Osteoblast (primary cell): ENCODE data around the gene SSTR1. TPM values are rescaled to one million over a fixed set of nuclear protein-coding genes. Genes with fewer than 3 reads are reported as not detected.

ENCODE experiments used
- DNase-seq: peaks from one replicate; pipeline ENCODE4 v3.0.0; 2011; ENCODE audit warnings: low spot score, mixed read lengths; ENCODE audit not compliant: insufficient read length; ENCODE audit errors: missing footprints
- H2AFZ ChIP-seq: 2 replicates; pipeline ENCODE4 v1.6.0; 2011; ENCODE audit warnings: mild to moderate bottlenecking, low read length
- H3K27ac ChIP-seq: 2 replicates; pipeline ENCODE4 v1.5.1; 2011; ENCODE audit warnings: mild to moderate bottlenecking, low read depth, low read length, moderate library complexity
- H3K27me3 ChIP-seq: 2 replicates; pipeline ENCODE4 v1.6.0; 2012; ENCODE audit warnings: mild to moderate bottlenecking, control low read depth, inconsistent platforms, low read length, moderate library complexity; ENCODE audit not compliant: insufficient read depth
- H3K36me3 ChIP-seq: 2 replicates; pipeline ENCODE4 v1.5.1; 2011; ENCODE audit warnings: mild to moderate bottlenecking, low read length, control low read depth, moderate library complexity; ENCODE audit not compliant: insufficient read depth
- H3K4me1 ChIP-seq: 2 replicates; pipeline ENCODE4 v1.5.1; 2011; ENCODE audit warnings: mild to moderate bottlenecking, low read length, control low read depth, moderate library complexity; ENCODE audit not compliant: insufficient read depth
- H3K4me2 ChIP-seq: 2 replicates; pipeline ENCODE4 v1.6.0; 2011; ENCODE audit warnings: mild to moderate bottlenecking, low read length; ENCODE audit not compliant: insufficient read depth
- H3K4me3 ChIP-seq: fragments of 200-600 bp; sonication (generic); 3 replicates; pipeline ENCODE4 v1.5.1; 2012; ENCODE audit warnings: mild to moderate bottlenecking, low read length, inconsistent platforms; ENCODE audit not compliant: insufficient read depth
- H3K79me2 ChIP-seq: 2 replicates; pipeline ENCODE4 v1.6.0; 2012; ENCODE audit warnings: mild to moderate bottlenecking, low read length, control low read depth, inconsistent platforms; ENCODE audit not compliant: insufficient read depth
- H3K9me3 ChIP-seq: 2 replicates; pipeline ENCODE4 v1.5.1; 2011; ENCODE audit warnings: low read depth, low read length, control low read depth
- H4K20me1 ChIP-seq: 2 replicates; pipeline ENCODE4 v1.6.0; 2012; ENCODE audit warnings: mild to moderate bottlenecking, low read length, control low read depth; ENCODE audit not compliant: insufficient read depth
- total RNA-seq: library from RNA; depleted of rRNA; stranded (reverse); fragments of >200 nt; gene quantifications from 2 replicates; pipeline ENCODE4 v1.2.3, GENCODE V29; 2012
- TF ChIP-seq, protein P1 (sequence below): IDR thresholded peaks from 2 replicates; pipeline ENCODE4 v1.5.1; 2011; ENCODE audit warnings: mild to moderate bottlenecking, low read depth, low read length, moderate library complexity; ENCODE audit errors: extremely low read depth

The SSTR1 gene
- total RNA-seq, 1 donor: under 0.01 TPM

DNA sequence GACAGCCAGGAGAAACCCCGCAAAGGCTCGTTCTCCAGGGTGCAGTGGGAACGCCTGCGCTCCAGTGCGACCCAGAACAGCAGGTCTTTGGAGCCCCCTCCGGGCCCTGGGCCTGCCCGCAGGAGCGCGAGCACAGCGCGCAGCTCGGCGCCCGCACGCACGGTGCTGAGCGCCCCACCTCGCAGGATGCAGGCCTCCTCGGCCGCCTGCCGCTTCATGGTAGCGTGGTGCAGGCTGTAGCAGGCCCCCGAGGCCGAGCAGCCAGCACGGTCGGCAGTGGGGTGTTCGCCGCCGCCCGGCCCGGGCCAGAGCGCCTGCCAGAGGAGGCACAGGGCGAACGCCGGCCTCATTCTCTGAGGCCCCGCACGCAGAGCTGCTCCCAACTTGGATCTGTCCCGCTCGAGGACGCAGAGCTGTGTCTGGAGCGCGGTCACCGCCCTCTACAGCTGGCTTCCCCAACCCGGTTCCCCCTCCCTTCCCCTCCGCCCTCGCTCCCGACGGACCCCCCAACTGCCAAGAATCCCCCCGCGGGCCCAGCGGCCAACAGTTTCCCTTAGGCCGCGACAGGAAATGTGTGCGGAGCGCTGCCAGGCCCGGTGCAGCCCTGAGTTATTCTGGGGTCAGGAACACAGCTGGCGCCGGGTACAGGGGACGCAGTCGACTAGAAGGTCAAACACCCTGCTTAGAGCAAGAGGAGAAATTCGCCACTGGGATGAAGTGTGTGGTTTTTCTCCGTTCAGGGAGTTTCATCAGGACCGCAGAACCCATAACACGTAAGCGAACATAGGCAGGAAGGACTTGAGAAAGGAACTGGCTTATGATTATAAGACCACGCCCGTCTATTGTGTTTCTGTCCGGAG is 48.2 kb downstream of the SSTR1 start, which contains the start of gene CLEC14A:
Gene CLEC14A, minus strand, starts transcription at position 421 of the 860 bp plus-strand sequence. Its CDS starts 71 bp downstream, at position 350.
- Histone ChIP-seq H3K79me2 (no peaks in the 10 kb centered on the region), H3K4me2 (peak within 1 kb of the TSS; percentile 18), H3K27me3 (no peaks in the 10 kb centered on the region), H3K4me3 (no peak within 1 kb of the TSS), H3K36me3 (no peaks in the 10 kb centered on the region), H2AFZ (peak within 1 kb of the TSS; percentile 29), H3K27ac (no peak within 1 kb of the TSS), H3K9me3 (no peaks in the 10 kb centered on the region), H3K4me1 (no peaks in the 10 kb centered on the region), H4K20me1 (no peaks in the 10 kb centered on the region)
- DNase-seq: no peak
- TF ChIP-seq, protein P1, sequence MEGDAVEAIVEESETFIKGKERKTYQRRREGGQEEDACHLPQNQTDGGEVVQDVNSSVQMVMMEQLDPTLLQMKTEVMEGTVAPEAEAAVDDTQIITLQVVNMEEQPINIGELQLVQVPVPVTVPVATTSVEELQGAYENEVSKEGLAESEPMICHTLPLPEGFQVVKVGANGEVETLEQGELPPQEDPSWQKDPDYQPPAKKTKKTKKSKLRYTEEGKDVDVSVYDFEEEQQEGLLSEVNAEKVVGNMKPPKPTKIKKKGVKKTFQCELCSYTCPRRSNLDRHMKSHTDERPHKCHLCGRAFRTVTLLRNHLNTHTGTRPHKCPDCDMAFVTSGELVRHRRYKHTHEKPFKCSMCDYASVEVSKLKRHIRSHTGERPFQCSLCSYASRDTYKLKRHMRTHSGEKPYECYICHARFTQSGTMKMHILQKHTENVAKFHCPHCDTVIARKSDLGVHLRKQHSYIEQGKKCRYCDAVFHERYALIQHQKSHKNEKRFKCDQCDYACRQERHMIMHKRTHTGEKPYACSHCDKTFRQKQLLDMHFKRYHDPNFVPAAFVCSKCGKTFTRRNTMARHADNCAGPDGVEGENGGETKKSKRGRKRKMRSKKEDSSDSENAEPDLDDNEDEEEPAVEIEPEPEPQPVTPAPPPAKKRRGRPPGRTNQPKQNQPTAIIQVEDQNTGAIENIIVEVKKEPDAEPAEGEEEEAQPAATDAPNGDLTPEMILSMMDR: no peak

DNA sequence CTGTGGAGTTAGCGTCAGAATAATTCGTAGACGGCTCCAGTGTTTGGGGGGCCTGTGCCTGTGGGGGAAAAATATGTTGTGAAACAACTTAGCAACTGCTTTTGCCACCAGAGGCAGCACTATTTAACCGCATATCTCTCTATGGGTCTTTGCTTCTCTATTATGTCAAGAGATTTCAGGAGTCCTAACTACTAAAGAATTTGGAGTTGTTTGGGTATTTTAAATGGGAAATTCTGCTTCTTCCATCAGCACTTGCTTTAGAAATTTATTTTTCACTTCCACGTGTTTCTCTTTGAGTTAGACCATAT is 48.8 kb downstream of the SSTR1 start:
- DNase-seq: no peak
- Histone ChIP-seq H3K4me1 (no peaks in the 10 kb centered on the region), H3K27me3 (no peaks in the 10 kb centered on the region), H2AFZ (no peak overlapping the region), H3K9me3 (no peaks in the 10 kb centered on the region), H3K36me3 (no peaks in the 10 kb centered on the region), H3K4me3 (no peak overlapping the region), H3K4me2 (no peak overlapping the region), H3K27ac (no peak overlapping the region), H3K79me2 (no peaks in the 10 kb centered on the region), H4K20me1 (no peaks in the 10 kb centered on the region)
- TF ChIP-seq, protein P1: no peak

DNA sequence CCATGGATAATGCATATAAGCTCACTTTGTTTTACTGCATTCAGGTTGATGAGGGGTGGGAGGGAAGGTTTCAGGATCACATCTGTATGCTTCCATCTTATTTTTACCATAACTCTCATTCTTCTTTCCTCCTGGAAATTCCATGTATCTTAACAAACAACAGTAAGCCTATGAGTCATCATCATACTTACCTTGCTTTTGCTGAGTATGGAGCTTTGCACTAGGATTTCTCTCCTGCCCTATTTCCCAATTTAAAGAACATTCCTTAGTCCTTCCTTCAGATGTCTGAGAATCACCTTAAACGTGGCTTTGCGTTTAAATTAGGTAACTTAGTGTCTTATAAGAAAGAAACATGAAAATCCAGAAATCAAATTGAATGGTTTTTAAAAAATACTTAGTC is 49.8 kb downstream of the SSTR1 start:
- TF ChIP-seq, protein P1: no peak
- Histone ChIP-seq H3K79me2 (no peaks in the 10 kb centered on the region), H3K4me3 (no peak overlapping the region), H3K9me3 (no peaks in the 10 kb centered on the region), H3K4me2 (no peak overlapping the region), H2AFZ (no peak overlapping the region), H3K27ac (no peak overlapping the region), H3K4me1 (no peaks in the 10 kb centered on the region), H4K20me1 (no peaks in the 10 kb centered on the region), H3K36me3 (no peaks in the 10 kb centered on the region), H3K27me3 (no peaks in the 10 kb centered on the region)
- DNase-seq: no peak

DNA sequence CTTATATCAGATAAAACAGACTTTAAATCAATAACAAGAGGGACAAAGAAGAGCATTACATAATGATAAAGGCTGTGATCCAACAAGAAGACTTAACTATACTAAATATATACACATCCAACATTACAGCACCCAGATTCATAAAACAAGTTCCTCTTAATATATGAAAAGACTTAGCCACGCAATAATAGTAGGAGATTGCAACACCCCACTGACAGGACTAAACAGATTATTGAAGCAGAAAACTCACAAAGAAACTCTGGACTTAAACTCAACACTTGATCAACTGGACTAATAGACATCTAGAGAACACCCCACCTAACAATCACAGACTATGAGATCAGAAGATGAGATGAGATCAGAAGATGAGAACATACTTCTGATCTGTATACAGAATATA is 53.9 kb downstream of the SSTR1 start:
- Histone ChIP-seq H3K4me1 (no peaks in the 10 kb centered on the region), H3K27me3 (no peaks in the 10 kb centered on the region), H3K27ac (no peak overlapping the region), H3K4me3 (no peak overlapping the region), H3K79me2 (no peaks in the 10 kb centered on the region), H4K20me1 (no peaks in the 10 kb centered on the region), H3K4me2 (no peak overlapping the region), H3K36me3 (no peaks in the 10 kb centered on the region), H2AFZ (no peak overlapping the region), H3K9me3 (no peaks in the 10 kb centered on the region)
- TF ChIP-seq, protein P1: no peak
- no peak for DNase-seq

Other genes with a start within 250 kb of the SSTR1 start
- 0.29 TPM in 1 of 2 replicates, not detected in the other for gene CLEC14A, start 48.2 kb downstream of the SSTR1 start, total RNA-seq